ENCODE results near the gene ELK3. TPM values are rescaled to one million over a fixed set of nuclear protein-coding genes. Genes with fewer than 3 reads are reported as not detected.

ELK3 gene
- total and polyA plus RNA-seq, 9 of the 15 experiments (the other 6 are each of a cell fraction or from before 2014, with no cell fraction given) = 1.5 to 5.5 (median 2.9) TPM

- H3K9me1 ChIP-seq (ENCODE audit: control insufficient read depth, insufficient read depth, low read length) = no peaks in the 10 kb centered on the region
- H3K4me1 ChIP-seq (replicated peaks in 1 of 2; ENCODE audit: control insufficient read depth in 2 of 2, insufficient read depth in 2 of 2, low read length in 2 of 2) = no peaks in the 10 kb centered on the region
- no peak overlapping the region for H3K4me2 ChIP-seq (ENCODE audit: insufficient read depth, low read length)
- in situ Hi-C loops (cut with MboI) (no loop called here), intact Hi-C loops (cut with micrococcal nuclease) (no loop called here)
- FAIRE-seq (no peak), DNase-seq (ENCODE audit: extremely low read depth in 1 of 4, low spot score in 3 of 4) (no peak), ATAC-seq (no peak)
- no peak overlapping the region for H3K4me3 ChIP-seq
- H3K9ac ChIP-seq (ENCODE audit: insufficient read depth in 1 of 2, low read depth in 2 of 2, low read length in 2 of 2) = no peak overlapping the region
- no peaks in the 10 kb centered on the region for H3K36me3 ChIP-seq (ENCODE audit: control insufficient read depth, insufficient read depth, low read length)
- H4K20me1 ChIP-seq (replicated peaks; ENCODE audit: control insufficient read depth, insufficient read depth, low read length) = peaks cover 6% of the 10 kb centered on the region; the same call in 1 of the 2 replicates
- H3K9me3 ChIP-seq (replicated peaks; ENCODE audit: control insufficient read depth, insufficient read depth, low read depth, low read length) = no peaks in the 10 kb centered on the region
- POLR2A ChIA-PET = no interaction called here
- no peak overlapping the region for H3K27ac ChIP-seq (ENCODE audit: extremely low read depth, low read depth, low read length)
- no peak overlapping the region for H2AFZ ChIP-seq (ENCODE audit: low read depth, low read length)
- no TSS peak for BruUV-seq (replicated peaks)
- CTCF ChIA-PET (ENCODE audit: low intra/inter-chr PET ratio) = interaction anchor here (2.6 kb wide), 1 partner anchor 309 kb away, joined by 11 read pairs; no protein-coding TSS in a partner anchor
- 0% methylated on average over 2 of the region's 2 CpGs for WGBS (ENCODE audit: insufficient coverage, low coverage, missing lambda C conversion rate)
- H3K79me2 ChIP-seq (ENCODE audit: control insufficient read depth, insufficient read depth, low read length) = no peaks in the 10 kb centered on the region
- peaks cover 11 to 29% of the 10 kb centered on the region in 2 experiments; a peak in 4 of 5 replicates for H3K27me3 ChIP-seq (ENCODE audit: control insufficient read depth in 2 of 2, insufficient read depth in 2 of 2, low read length in 2 of 2)
- TF ChIP-seq ZNF75A (CRISPR knock-in tag; IDR thresholded peaks at IDR 0.05) (no peak), HEY1 (CRISPR knock-in tag; IDR thresholded peaks at IDR 0.05; ENCODE audit: borderline replicate concordance) (no peak), CEBPG (CRISPR knock-in tag; IDR thresholded peaks at IDR 0.05) (no peak), CEBPG (tag; conservative IDR thresholded peaks at IDR 0.05 in 1 of 2, IDR thresholded peaks at IDR 0.05 in 1 of 2) (no peak), VEZF1 (CRISPR knock-in tag; IDR thresholded peaks at IDR 0.05) (no peak), MXD1 (CRISPR knock-in tag; IDR thresholded peaks at IDR 0.05; ENCODE audit: borderline replicate concordance, poor library complexity, severe bottlenecking) (no peak), THAP7 (CRISPR knock-in tag; IDR thresholded peaks at IDR 0.05) (no peak), RREB1 (CRISPR knock-in tag; IDR thresholded peaks at IDR 0.05) (no peak), EP300 (IDR thresholded peaks at IDR 0.05; ENCODE audit: low read length) (no peak), CBX5 (IDR thresholded peaks at IDR 0.05; ENCODE audit: borderline replicate concordance, low read depth) (no peak), POLR2H (tag; IDR thresholded peaks at IDR 0.05; ENCODE audit: low read depth) (no peak), ZNF668 (CRISPR knock-in tag; IDR thresholded peaks at IDR 0.05) (no peak), ZNF324 (CRISPR knock-in tag; IDR thresholded peaks at IDR 0.05) (no peak), DPF2 (IDR thresholded peaks at IDR 0.05) (no peak), RNF2 (IDR thresholded peaks at IDR 0.05) (no peak), POLR2G (IDR thresholded peaks at IDR 0.05; ENCODE audit: low read depth, low read length) (no peak)
Observed at GRCh38 chr12:96208346-96208745, 14.2 kb downstream of the ELK3 start.
